ENCODE data around the gene RBPJ. TPM values are rescaled to one million over a fixed set of nuclear protein-coding genes. Genes with fewer than 3 reads are reported as not detected.

The RBPJ gene
- total and polyA plus RNA-seq, 12 donors, result 10.1 to 59.1 (median 38.1) TPM

- Histone ChIP-seq H3K36me3 (no peaks in the 10 kb centered on the region), H3K27ac (no peak overlapping the region), H3K4me1 (peaks cover 0 to 38% (median 0%) of the 10 kb centered on the region in 9 donors), H3K27me3 (no peaks in the 10 kb centered on the region), H3K4me3 (no peak overlapping the region), H3K9me3 (no peaks in the 10 kb centered on the region)
- WGBS, 2 donors, result 95 to 97% methylated on average over 4 of the region's 4 CpGs
- DNase-seq (no peak), ATAC-seq (no peak)
- intact Hi-C loops (cut with DNase I), result no loop called here
- TF ChIP-seq, protein P1, sequence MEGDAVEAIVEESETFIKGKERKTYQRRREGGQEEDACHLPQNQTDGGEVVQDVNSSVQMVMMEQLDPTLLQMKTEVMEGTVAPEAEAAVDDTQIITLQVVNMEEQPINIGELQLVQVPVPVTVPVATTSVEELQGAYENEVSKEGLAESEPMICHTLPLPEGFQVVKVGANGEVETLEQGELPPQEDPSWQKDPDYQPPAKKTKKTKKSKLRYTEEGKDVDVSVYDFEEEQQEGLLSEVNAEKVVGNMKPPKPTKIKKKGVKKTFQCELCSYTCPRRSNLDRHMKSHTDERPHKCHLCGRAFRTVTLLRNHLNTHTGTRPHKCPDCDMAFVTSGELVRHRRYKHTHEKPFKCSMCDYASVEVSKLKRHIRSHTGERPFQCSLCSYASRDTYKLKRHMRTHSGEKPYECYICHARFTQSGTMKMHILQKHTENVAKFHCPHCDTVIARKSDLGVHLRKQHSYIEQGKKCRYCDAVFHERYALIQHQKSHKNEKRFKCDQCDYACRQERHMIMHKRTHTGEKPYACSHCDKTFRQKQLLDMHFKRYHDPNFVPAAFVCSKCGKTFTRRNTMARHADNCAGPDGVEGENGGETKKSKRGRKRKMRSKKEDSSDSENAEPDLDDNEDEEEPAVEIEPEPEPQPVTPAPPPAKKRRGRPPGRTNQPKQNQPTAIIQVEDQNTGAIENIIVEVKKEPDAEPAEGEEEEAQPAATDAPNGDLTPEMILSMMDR (IDR thresholded peaks at IDR 0.05), result no peak
Measured at GRCh38 chr4:26296514-26296913, 24.3 kb upstream of the RBPJ start.

DNA sequence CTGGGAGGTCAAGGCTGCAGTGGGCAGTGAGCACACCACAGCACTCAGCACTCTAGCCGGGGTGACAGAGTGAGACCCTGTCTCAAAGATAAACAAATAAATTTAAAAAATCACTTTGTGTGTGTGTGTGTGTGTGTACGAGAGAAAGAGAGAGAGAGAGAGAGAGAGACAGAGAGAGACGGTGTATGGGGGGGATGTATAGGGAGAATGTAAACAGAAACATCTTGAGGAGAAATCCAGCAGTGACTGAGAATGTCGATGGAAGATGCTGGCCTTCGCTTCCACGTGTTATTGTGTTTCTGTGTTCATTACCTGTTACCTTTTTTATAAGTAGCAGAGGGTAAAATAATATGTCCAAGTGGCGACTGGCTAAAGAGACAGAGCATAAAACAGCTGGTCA, 23.6 kb upstream of the RBPJ start:
- WGBS, 2 donors, result 88 to 89% methylated on average over 7 of the region's 7 CpGs
- H3K9me3 ChIP-seq, result no peaks in the 10 kb centered on the region
- no peaks in the 10 kb centered on the region for H3K27me3 ChIP-seq
- TF ChIP-seq, protein P1 (IDR thresholded peaks at IDR 0.05), result no peak
- H3K4me1 ChIP-seq, result peaks cover 0 to 44% (median 0%) of the 10 kb centered on the region in 9 donors
- H3K4me3 ChIP-seq, result no peak overlapping the region
- H3K27ac ChIP-seq, result no peak overlapping the region
- no peaks in the 10 kb centered on the region for H3K36me3 ChIP-seq
- intact Hi-C loops (cut with DNase I), result no loop called here
- ATAC-seq, result no peak
- no peak for DNase-seq

GRCh38 chr4:26298198-26298947, 22.4 kb upstream of the RBPJ start:
- H3K27ac ChIP-seq, result peak overlapping the region in 1 of 10 donors; percentile 50
- H3K4me1 ChIP-seq, result peaks cover 0 to 45% (median 0%) of the 10 kb centered on the region in 9 donors
- H3K9me3 ChIP-seq, result no peaks in the 10 kb centered on the region
- H3K27me3 ChIP-seq, result no peaks in the 10 kb centered on the region
- 32 to 37% methylated on average over 5 of the region's 5 CpGs for WGBS, 2 donors
- H3K36me3 ChIP-seq, result no peaks in the 10 kb centered on the region
- ATAC-seq, result no peak
- no peak for DNase-seq
- TF ChIP-seq, protein P1 (IDR thresholded peaks at IDR 0.05), result no peak
- no peak overlapping the region for H3K4me3 ChIP-seq
- intact Hi-C loops (cut with DNase I), result no loop called here

- H3K4me1 ChIP-seq, result peaks cover 0 to 45% (median 0%) of the 10 kb centered on the region in 9 donors
- 83 to 87% methylated on average over 9 of the region's 9 CpGs for WGBS, 2 donors
- TF ChIP-seq, protein P1 (IDR thresholded peaks at IDR 0.05), result no peak
- no peaks in the 10 kb centered on the region for H3K9me3 ChIP-seq
- ATAC-seq (no peak), DNase-seq (no peak)
- intact Hi-C loops (cut with DNase I), result no loop called here
- H3K27me3 ChIP-seq, result no peaks in the 10 kb centered on the region
- peak overlapping the region in 1 of 10 donors; percentile 50 for H3K27ac ChIP-seq
- H3K4me3 ChIP-seq, result peak overlapping the region in 1 of 10 donors; percentile 14
- no peaks in the 10 kb centered on the region for H3K36me3 ChIP-seq
Measured at GRCh38 chr4:26299254-26299882, 21.4 kb upstream of the RBPJ start.
